Gastroesophageal sphincter (tissue), 3 donors: ENCODE results near the gene SPSB4.

ENCODE experiments used
- CTCF ChIP-seq, 4 experiments: fragments of 200-600 bp in 2 of 4; fragments of 450-650 bp in 2 of 4; sonication (generic) in 1 of 4; IDR thresholded peaks; one replicate each; pipeline ENCODE4 v1.5.1; 2017 to 2019; ENCODE audit warnings: antibody characterized with exemption in 4 of 4, mild to moderate bottlenecking in 2 of 4, moderate library complexity in 2 of 4
- EP300 ChIP-seq: sonication (generic); formaldehyde crosslinking; IDR thresholded peaks from one replicate; pipeline ENCODE4 v1.6.1; 2017; ENCODE audit warnings: antibody characterized with exemption, mild to moderate bottlenecking
- POLR2A ChIP-seq, 2 donors: fragments of 450-650 bp; IDR thresholded peaks; one replicate each; pipeline ENCODE4 v1.6.1; 2017; ENCODE audit warnings: antibody characterized with exemption in 2 of 2, mild to moderate bottlenecking in 2 of 2, moderate library complexity in 1 of 2

- no peak for TF ChIP-seq POLR2A (IDR thresholded peaks at IDR 0.05)
- no peak for TF ChIP-seq EP300
- no peak for TF ChIP-seq CTCF (IDR thresholded peaks at IDR 0.05)
Observed at GRCh38 chr3:141077631-141078030, 26.5 kb downstream of the SPSB4 start.
